ENCODE data around the gene HEPACAM. TPM values are rescaled to one million over a fixed set of nuclear protein-coding genes. Genes with fewer than 3 reads are reported as not detected.

Gene HEPACAM
- total and polyA plus RNA-seq, 8 donors = 0.04 to 0.31 (median 0.07) TPM; not detected in 3

DNA sequence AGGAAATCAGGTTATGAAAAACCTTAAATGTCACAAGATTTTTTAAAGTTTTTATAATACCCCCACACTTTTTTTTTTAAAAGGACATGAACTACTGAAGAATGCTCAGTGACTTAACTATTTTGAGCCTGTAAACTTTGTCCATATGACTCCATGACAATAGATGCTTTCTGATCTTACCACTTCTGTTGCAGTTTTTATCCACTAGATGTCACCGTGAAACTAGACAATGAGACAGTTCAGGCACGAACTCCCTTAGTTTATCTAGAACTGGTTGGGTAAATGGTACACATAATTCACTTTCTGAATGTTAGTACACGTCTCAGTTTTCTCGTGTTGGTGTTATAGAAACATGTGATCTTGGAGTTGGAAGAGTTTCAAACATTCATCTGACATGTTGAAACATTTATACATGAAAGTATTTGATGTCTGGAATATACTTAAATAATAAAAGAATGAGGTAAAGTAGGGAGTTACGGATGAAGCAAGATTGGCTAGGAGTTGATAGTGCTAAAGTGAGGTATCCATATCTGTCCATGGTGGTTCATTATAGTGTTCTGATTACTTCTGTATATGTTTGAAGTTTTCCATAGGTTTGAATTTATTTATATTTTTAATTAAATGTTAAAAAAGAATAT lies 26.2 kb upstream of the HEPACAM start:
- intact Hi-C loops (cut with DNase I) = loop anchor here in 1 of 2 donors (10.0 kb wide), 1 partner anchor 183 kb away; no protein-coding TSS in a partner anchor
- DNase-seq = peak in 2 of 4 donors; percentile 49 to 77
- TF ChIP-seq, protein P1, sequence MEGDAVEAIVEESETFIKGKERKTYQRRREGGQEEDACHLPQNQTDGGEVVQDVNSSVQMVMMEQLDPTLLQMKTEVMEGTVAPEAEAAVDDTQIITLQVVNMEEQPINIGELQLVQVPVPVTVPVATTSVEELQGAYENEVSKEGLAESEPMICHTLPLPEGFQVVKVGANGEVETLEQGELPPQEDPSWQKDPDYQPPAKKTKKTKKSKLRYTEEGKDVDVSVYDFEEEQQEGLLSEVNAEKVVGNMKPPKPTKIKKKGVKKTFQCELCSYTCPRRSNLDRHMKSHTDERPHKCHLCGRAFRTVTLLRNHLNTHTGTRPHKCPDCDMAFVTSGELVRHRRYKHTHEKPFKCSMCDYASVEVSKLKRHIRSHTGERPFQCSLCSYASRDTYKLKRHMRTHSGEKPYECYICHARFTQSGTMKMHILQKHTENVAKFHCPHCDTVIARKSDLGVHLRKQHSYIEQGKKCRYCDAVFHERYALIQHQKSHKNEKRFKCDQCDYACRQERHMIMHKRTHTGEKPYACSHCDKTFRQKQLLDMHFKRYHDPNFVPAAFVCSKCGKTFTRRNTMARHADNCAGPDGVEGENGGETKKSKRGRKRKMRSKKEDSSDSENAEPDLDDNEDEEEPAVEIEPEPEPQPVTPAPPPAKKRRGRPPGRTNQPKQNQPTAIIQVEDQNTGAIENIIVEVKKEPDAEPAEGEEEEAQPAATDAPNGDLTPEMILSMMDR (IDR thresholded peaks at IDR 0.05) = peak; percentile 52 to 60
- no peaks in the 10 kb centered on the region for H3K9me3 ChIP-seq
- ATAC-seq = peak; percentile 96
- H3K4me1 ChIP-seq = no peaks in the 10 kb centered on the region
- H3K27me3 ChIP-seq = no peaks in the 10 kb centered on the region
- H3K27ac ChIP-seq = no peak overlapping the region
- no peak overlapping the region for H3K4me3 ChIP-seq
- no peaks in the 10 kb centered on the region for H3K36me3 ChIP-seq

DNA sequence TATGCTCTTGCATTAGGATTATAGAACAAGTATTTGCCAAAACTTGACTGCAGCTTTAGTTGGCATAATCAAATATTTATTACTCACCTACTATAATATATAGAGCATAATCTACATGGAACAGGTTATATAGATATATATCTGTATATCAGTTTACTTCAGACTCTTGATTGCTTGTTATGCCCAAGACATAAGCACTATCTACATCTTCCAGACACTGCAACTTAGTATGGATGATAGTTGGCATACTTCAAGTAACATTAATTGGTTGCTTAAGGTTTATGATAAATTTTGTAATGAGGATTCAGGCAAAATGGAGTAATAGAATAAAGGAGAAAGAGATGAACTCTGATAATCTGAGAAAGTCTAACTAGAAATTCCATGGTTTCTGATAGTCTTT lies 19.2 kb upstream of the HEPACAM start:
- intact Hi-C loops (cut with DNase I) = no loop called here
- ATAC-seq (no peak), DNase-seq (no peak)
- no peaks in the 10 kb centered on the region for H3K9me3 ChIP-seq
- H3K36me3 ChIP-seq = no peaks in the 10 kb centered on the region
- H3K27me3 ChIP-seq = no peaks in the 10 kb centered on the region
- H3K4me3 ChIP-seq = no peak overlapping the region
- H3K4me1 ChIP-seq = peaks cover 0 to 13% of the 10 kb centered on the region in 2 donors
- no peak overlapping the region for H3K27ac ChIP-seq
- TF ChIP-seq, protein P1 (IDR thresholded peaks at IDR 0.05) = no peak

DNA sequence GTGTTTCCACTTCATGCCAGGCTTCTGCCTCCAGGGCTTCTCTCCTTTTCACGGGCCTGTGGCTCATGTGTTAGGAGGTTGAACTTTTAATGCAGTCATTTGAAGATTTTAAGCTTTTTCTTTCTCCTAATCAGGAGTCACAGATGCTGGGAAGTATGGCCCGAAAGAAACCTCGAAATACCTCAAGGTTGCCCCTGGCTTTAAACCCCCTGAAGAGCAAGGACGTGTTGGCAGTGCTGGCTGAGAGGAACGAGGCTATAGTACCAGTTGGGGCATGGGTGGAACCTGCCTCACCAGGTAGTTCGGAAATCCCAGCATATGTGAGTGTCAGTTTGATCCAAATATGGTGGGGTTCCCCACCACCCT lies 18.7 kb upstream of the HEPACAM start:
- Histone ChIP-seq H3K36me3 (no peaks in the 10 kb centered on the region), H3K9me3 (no peaks in the 10 kb centered on the region), H3K4me3 (peak overlapping the region; percentile 66), H3K27me3 (no peaks in the 10 kb centered on the region), H3K4me1 (peaks cover 0 to 13% of the 10 kb centered on the region in 2 donors), H3K27ac (peak overlapping the region; percentile 28 to 80)
- ATAC-seq = no peak
- intact Hi-C loops (cut with DNase I) = no loop called here
- TF ChIP-seq, protein P1 (IDR thresholded peaks at IDR 0.05) = no peak
- no peak for DNase-seq

DNA sequence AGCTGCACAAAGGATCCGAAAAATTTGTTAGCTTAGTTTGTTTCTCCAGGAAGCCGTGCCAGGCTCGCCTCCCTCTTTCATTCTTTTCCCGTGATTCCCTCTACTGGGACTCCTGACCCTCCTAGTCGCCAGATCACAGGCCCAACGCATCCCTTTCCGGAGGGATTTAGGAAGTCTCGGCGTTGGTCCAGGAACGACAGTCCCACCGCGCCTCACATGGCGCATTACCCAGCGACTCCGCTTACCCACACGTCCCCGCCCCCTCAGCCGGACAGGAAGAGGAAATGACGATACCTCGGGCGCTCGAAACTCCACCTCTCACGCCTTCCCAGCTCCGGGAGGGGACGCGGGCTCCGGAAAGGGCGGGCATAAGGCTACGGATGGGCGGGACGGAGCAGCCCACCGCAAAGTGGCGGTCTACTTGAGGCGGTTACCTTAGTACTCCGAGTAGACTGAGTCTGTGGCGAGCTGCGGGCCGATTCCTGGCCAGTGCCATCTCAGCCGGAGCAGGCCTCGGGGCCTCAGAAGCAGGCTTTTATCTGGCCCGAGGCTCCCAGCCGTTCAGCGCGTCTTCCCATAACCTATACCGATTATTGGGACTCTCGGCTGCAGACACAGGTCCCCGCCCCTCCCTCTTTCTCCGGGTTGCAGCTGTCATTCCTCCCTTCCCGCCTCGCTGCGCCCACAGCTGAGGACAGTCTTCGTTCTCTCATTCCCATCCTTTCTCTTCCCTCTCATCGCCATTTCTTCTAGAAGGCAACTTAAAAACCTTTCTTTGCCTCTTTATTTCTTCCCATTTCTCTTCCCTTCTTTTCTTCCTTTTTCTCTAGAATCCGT lies 18.1 kb upstream of the HEPACAM start, which contains the start of gene CCDC15:
Gene CCDC15, plus strand, starts transcription at position 450 of the 837 bp plus-strand sequence. CDS start 531 bp downstream, outside the sequence.
- DNase-seq = peak; percentile 97 to 99 (median 98)
- TF ChIP-seq, protein P1 (IDR thresholded peaks at IDR 0.05) = no peak
- peaks cover 0 to 2% of the 10 kb centered on the region in 2 donors for H3K9me3 ChIP-seq
- intact Hi-C loops (cut with DNase I) = no loop called here
- H3K4me1 ChIP-seq = peaks cover 0 to 13% of the 10 kb centered on the region in 2 donors
- peak; percentile 100 for ATAC-seq
- H3K36me3 ChIP-seq = no peaks in the 10 kb centered on the region
- H3K4me3 ChIP-seq = peak within 1 kb of the TSS; percentile 66
- peak within 1 kb of the TSS; percentile 80 to 83 for H3K27ac ChIP-seq
- no peaks in the 10 kb centered on the region for H3K27me3 ChIP-seq

DNA sequence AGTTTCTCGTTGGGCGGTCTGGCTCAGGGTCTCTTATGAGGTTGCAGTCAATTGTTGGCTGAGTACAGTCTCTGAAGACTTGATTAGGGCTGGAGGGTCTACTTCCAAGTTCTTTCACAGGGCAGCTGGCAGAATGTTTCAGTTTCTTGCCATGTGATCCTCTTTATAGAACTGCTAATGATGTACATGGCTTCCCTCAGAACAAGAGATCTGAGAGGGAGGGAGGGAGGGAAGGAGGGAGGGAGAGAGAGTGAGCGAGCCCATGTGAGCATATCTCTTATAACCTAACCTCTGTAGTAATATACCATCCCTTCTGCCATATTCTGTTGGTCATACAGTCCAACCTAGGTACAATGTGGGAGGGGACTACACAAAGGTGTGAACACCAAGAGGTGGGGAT lies 15.5 kb upstream of the HEPACAM start:
- intact Hi-C loops (cut with DNase I) = no loop called here
- TF ChIP-seq, protein P1 (IDR thresholded peaks at IDR 0.05) = no peak

More for the DNA sequence above, 15.5 kb upstream of the HEPACAM start:
- no peaks in the 10 kb centered on the region for H3K27me3 ChIP-seq
- peaks cover 0 to 8% of the 10 kb centered on the region in 2 donors for H3K9me3 ChIP-seq
- H3K36me3 ChIP-seq = no peaks in the 10 kb centered on the region
- peaks cover 0 to 13% of the 10 kb centered on the region in 2 donors for H3K4me1 ChIP-seq
- DNase-seq (no peak), ATAC-seq (no peak)
- H3K27ac ChIP-seq = no peak overlapping the region
- no peak overlapping the region for H3K4me3 ChIP-seq
